ENCODE data around the gene EPHB2.

GRCh38 chr1:22782406-22782805, 71.8 kb downstream of the EPHB2 start:
- TF ChIP-seq CTCF (IDR thresholded peaks at IDR 0.05) (no peak), EP300 (IDR thresholded peaks at IDR 0.05) (no peak), POLR2A (IDR thresholded peaks at IDR 0.05) (no peak)
